Calu3 (cell line): ENCODE results near the gene NOL11. TPM values are rescaled to one million over a fixed set of nuclear protein-coding genes. Genes with fewer than 3 reads are reported as not detected.

Experiments
- Bru-seq: library from RNA; stranded (reverse); fragments of 400-500 nt; gene quantifications from one replicate; lab custom pipeline; 2021; lab: Mats Ljungman, UMichigan
- BruChase-seq, 2 experiments: library from RNA; stranded (reverse); fragments of 400-500 nt; gene quantifications; one replicate each; lab custom pipeline; 2021; lab: Mats Ljungman, UMichigan
- BruUV-seq: library from RNA; stranded (reverse); fragments of 400-500 nt; replicated peaks from 2 replicates; lab custom pipeline; 2021; lab: Mats Ljungman, UMichigan
- CTCF ChIA-PET: fragments of 300-600 bp; sonication (Branson Sonifier 250); formaldehyde crosslinking; loops from one replicate; lab custom pipeline; 2022; ENCODE audit warnings: antibody characterized with exemption; lab: Charles Lee
- DNase-seq: peaks from one replicate; pipeline ENCODE4 v3.0.0; 2022
- H3K27ac Mint-ChIP-seq: one replicate; pipeline ENCODE4 v1.8.0; 2022; ENCODE audit warnings: mixed read lengths; ENCODE audit not compliant: unreplicated experiment
- H3K27me3 Mint-ChIP-seq: one replicate; pipeline ENCODE4 v1.8.0; 2022; ENCODE audit warnings: mixed read lengths; ENCODE audit not compliant: unreplicated experiment
- H3K36me3 Mint-ChIP-seq: one replicate; pipeline ENCODE4 v1.8.0; 2022; ENCODE audit warnings: mild to moderate bottlenecking, moderate library complexity, mixed read lengths; ENCODE audit not compliant: insufficient read depth, unreplicated experiment
- H3K4me1 Mint-ChIP-seq: one replicate; pipeline ENCODE4 v1.8.0; 2022; ENCODE audit warnings: mild to moderate bottlenecking, low read depth, mixed read lengths; ENCODE audit not compliant: unreplicated experiment
- H3K4me3 Mint-ChIP-seq: one replicate; pipeline ENCODE4 v1.8.0; 2022; ENCODE audit warnings: mild to moderate bottlenecking, low read depth, moderate library complexity, mixed read lengths; ENCODE audit not compliant: unreplicated experiment
- H3K9me3 Mint-ChIP-seq: one replicate; pipeline ENCODE4 v1.8.0; 2022; ENCODE audit warnings: low read depth, mixed read lengths; ENCODE audit not compliant: unreplicated experiment
- CTCF ChIP-seq: fragments of 200-600 bp; IDR thresholded peaks from one replicate; pipeline ENCODE4 v1.8.0; 2022; ENCODE audit warnings: antibody characterized with exemption; ENCODE audit not compliant: unreplicated experiment
- intact Hi-C: fragments of 100-400 bp; cut with micrococcal nuclease; formaldehyde crosslinking; loops from one replicate; pipeline ENCODE4 v1.10.0; 2022; ENCODE audit not compliant: unreplicated experiment
- long read RNA-seq: library from polyadenylated mRNA; stranded (forward); transcript quantifications from one replicate; pipeline ENCODE4 v2.0.0, GENCODE V29; 2022
- total RNA-seq: library from RNA; stranded (reverse); gene quantifications from 2 replicates; pipeline ENCODE4 v1.2.3, GENCODE V29; 2022

The NOL11 gene
- total RNA-seq (58.7 and 64.8 TPM in 2 replicates), Bru-seq, nascent RNA (percentile 92 among the genes with signal in this experiment), BruChase-seq, experiment 1, labeled RNA remaining after a 6-hour chase (percentile 86 among the genes with signal in this experiment), BruChase-seq, experiment 2, labeled RNA remaining after a 2-hour chase (percentile 92 among the genes with signal in this experiment)
- long read RNA-seq, transcript NOL11-201 (18 exons, 2,947 nt) = major isoform, 99 of 115 reads
- long read RNA-seq, partial matches to known transcripts = 2 of 115 reads
- long read RNA-seq, other reads (novel, unspliced or antisense) = 14 of 115 reads

- H3K4me1 Mint-ChIP-seq = no peaks in the 10 kb centered on the region
- TSS peak; percentile 84 for BruUV-seq
- no peaks in the 10 kb centered on the region for H3K27me3 Mint-ChIP-seq
- no peaks in the 10 kb centered on the region for H3K9me3 Mint-ChIP-seq
- intact Hi-C loops = no loop called here
- H3K36me3 Mint-ChIP-seq = peaks cover 36% of the 10 kb centered on the region
- CTCF ChIA-PET = interaction anchor here (0.6 kb wide), 1 partner anchor 18 kb away, joined by 3 read pairs; no protein-coding TSS in a partner anchor
- peak within 1 kb of the TSS; percentile 89 for H3K4me3 Mint-ChIP-seq
- peak; percentile 80 for TF ChIP-seq CTCF
- H3K27ac Mint-ChIP-seq = peak within 1 kb of the TSS; percentile 96
- DNase-seq = peak; percentile 98
These were observed at the start of gene NOL11 for GRCh38 chr17:67717624-67718324. NOL11 (plus strand) TSS chr17:67717936; CDS start chr17:67717948, 12 bp downstream.

- CTCF ChIA-PET = no interaction called here
- DNase-seq = no peak
- Mint-ChIP-seq H3K27me3 (no peaks in the 10 kb centered on the region), H3K4me3 (no peak overlapping the region), H3K36me3 (no peaks in the 10 kb centered on the region), H3K4me1 (no peaks in the 10 kb centered on the region), H3K27ac (no peak overlapping the region), H3K9me3 (no peaks in the 10 kb centered on the region)
- no TSS peak for BruUV-seq
- no peak for TF ChIP-seq CTCF
- intact Hi-C loops = no loop called here
These were observed 46.2 kb upstream of the NOL11 start for GRCh38 chr17:67671493-67671892.

- CTCF ChIA-PET = no interaction called here
- H3K4me1 Mint-ChIP-seq = no peaks in the 10 kb centered on the region
- H3K36me3 Mint-ChIP-seq = no peaks in the 10 kb centered on the region
- no peak overlapping the region for H3K4me3 Mint-ChIP-seq
- DNase-seq = no peak
- no peak overlapping the region for H3K27ac Mint-ChIP-seq
- no peaks in the 10 kb centered on the region for H3K27me3 Mint-ChIP-seq
- TF ChIP-seq CTCF = no peak
- BruUV-seq = no TSS peak
- H3K9me3 Mint-ChIP-seq = no peaks in the 10 kb centered on the region
- intact Hi-C loops = no loop called here
These were observed 45.0 kb upstream of the NOL11 start for GRCh38 chr17:67672592-67673335.

GRCh38 chr17:67675481-67675880, 42.3 kb upstream of the NOL11 start:
- CTCF ChIA-PET = no interaction called here
- no peak for DNase-seq
- H3K27me3 Mint-ChIP-seq = no peaks in the 10 kb centered on the region
- no peak overlapping the region for H3K4me3 Mint-ChIP-seq
- intact Hi-C loops = no loop called here
- no peaks in the 10 kb centered on the region for H3K9me3 Mint-ChIP-seq
- no peaks in the 10 kb centered on the region for H3K4me1 Mint-ChIP-seq
- no peak overlapping the region for H3K27ac Mint-ChIP-seq
- H3K36me3 Mint-ChIP-seq = no peaks in the 10 kb centered on the region
- no peak for TF ChIP-seq CTCF
- BruUV-seq = no TSS peak
